GM21515 (cell line): Measurements from ENCODE around the gene TMEM238L.

Experiments used
- ATAC-seq: cut with Tn5 transposase; IDR thresholded peaks from one replicate; pipeline ENCODE4 v1.9.1; 2021; ENCODE audit not compliant: unreplicated experiment

TMEM238L gene

GRCh38 chr17:10748531-10749181 is 55.2 kb downstream of the TMEM238L start:
- ATAC-seq, result no peak

- no peak for ATAC-seq
Observed at GRCh38 chr17:10745231-10745630, 58.7 kb downstream of the TMEM238L start.
